Neutrophil (primary cell): ENCODE data around the gene MEGF11.

Experiments used
- H3K27ac ChIP-seq: fragments of 200-600 bp; sonication (generic); 2 replicates; pipeline ENCODE4 v1.5.1; 2016; ENCODE audit warnings: mild to moderate bottlenecking, moderate library complexity
- H3K27me3 ChIP-seq: fragments of 200-600 bp; sonication (generic); 2 replicates; pipeline ENCODE4 v1.6.0; 2016; ENCODE audit warnings: mild to moderate bottlenecking
- H3K36me3 ChIP-seq: fragments of 200-600 bp; sonication (generic); 2 replicates; pipeline ENCODE4 v1.5.1; 2017
- H3K4me1 ChIP-seq, 2 experiments: fragments of 200-600 bp in 1 of 2; sonication (generic) in 1 of 2; 1 replicate in 1 of 2; 2 replicates in 1 of 2; pipeline versions ENCODE4 v1.5.1 to v1.6.1; 2013 to 2016; ENCODE audit warnings: low read depth in 1 of 2, low read length in 1 of 2, mild to moderate bottlenecking in 1 of 2, moderate library complexity in 1 of 2; ENCODE audit not compliant: control insufficient read depth in 1 of 2, insufficient read depth in 1 of 2
- H3K4me3 ChIP-seq, 2 experiments: fragments of 200-600 bp in 1 of 2; sonication (generic) in 1 of 2; 1 replicate in 1 of 2; 2 replicates in 1 of 2; pipeline ENCODE4 v1.5.1; 2013 to 2016; ENCODE audit warnings: low read depth in 1 of 2, low read length in 1 of 2, mild to moderate bottlenecking in 1 of 2, moderate library complexity in 1 of 2
- H3K9me3 ChIP-seq: fragments of 200-600 bp; sonication (generic); 2 replicates; pipeline ENCODE4 v1.5.1; 2016
- TF ChIP-seq, protein P1 (sequence below): fragments of 200-600 bp; sonication (generic); IDR thresholded peaks from 2 replicates; pipeline ENCODE4 v1.5.1; 2016; ENCODE audit warnings: antibody characterized with exemption

The MEGF11 gene

DNA sequence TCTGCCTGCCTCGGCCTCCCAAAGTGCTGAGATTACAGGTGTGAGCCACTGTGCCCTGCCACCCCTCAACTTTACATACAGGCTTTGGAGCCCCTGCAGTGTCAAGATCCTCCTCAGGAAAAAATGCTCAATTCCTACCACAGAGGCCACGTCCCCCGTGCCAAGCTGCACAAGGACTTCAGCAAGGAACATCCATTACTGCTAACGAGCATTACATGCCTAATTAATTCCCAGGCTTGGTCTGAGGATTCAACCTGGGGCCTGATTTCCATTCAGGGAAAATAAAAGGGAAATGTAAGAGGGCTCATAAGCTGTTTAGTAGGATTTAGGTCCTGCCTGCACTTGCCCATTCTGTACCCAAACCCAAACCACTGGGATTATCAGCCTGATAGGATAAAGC is 222.9 kb downstream of the MEGF11 start:
- Histone ChIP-seq H3K36me3 (no peaks in the 10 kb centered on the region), H3K27me3 (peaks cover 43% of the 10 kb centered on the region), H3K9me3 (no peaks in the 10 kb centered on the region), H3K4me3 (no peak overlapping the region), H3K27ac (no peak overlapping the region), H3K4me1 (no peaks in the 10 kb centered on the region)
- TF ChIP-seq, protein P1, sequence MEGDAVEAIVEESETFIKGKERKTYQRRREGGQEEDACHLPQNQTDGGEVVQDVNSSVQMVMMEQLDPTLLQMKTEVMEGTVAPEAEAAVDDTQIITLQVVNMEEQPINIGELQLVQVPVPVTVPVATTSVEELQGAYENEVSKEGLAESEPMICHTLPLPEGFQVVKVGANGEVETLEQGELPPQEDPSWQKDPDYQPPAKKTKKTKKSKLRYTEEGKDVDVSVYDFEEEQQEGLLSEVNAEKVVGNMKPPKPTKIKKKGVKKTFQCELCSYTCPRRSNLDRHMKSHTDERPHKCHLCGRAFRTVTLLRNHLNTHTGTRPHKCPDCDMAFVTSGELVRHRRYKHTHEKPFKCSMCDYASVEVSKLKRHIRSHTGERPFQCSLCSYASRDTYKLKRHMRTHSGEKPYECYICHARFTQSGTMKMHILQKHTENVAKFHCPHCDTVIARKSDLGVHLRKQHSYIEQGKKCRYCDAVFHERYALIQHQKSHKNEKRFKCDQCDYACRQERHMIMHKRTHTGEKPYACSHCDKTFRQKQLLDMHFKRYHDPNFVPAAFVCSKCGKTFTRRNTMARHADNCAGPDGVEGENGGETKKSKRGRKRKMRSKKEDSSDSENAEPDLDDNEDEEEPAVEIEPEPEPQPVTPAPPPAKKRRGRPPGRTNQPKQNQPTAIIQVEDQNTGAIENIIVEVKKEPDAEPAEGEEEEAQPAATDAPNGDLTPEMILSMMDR: no peak

DNA sequence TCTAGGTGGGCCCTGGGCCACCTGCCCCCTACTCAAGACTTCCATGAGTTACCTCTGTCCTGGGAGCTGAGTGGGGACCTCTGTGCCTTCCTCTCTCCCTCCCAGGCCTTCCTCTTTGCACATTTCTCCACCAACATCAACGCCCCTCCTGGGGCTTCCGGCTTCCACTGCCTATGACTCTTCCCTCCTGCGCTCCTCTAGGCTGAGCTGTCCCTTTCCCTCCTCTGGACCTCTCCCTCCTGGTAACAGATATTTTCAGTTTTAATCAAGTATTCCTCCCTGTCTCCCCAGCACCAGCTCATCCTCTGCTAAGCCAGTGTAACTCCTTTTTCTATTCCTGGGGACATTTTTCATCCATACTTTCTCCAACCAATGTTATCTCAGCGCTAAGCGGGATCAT is 223.9 kb downstream of the MEGF11 start:
- no peaks in the 10 kb centered on the region for H3K36me3 ChIP-seq
- H3K9me3 ChIP-seq: no peaks in the 10 kb centered on the region
- no peak overlapping the region for H3K27ac ChIP-seq
- TF ChIP-seq, protein P1: no peak
- H3K4me3 ChIP-seq: no peak overlapping the region
- H3K4me1 ChIP-seq: no peaks in the 10 kb centered on the region
- H3K27me3 ChIP-seq: peaks cover 45% of the 10 kb centered on the region

DNA sequence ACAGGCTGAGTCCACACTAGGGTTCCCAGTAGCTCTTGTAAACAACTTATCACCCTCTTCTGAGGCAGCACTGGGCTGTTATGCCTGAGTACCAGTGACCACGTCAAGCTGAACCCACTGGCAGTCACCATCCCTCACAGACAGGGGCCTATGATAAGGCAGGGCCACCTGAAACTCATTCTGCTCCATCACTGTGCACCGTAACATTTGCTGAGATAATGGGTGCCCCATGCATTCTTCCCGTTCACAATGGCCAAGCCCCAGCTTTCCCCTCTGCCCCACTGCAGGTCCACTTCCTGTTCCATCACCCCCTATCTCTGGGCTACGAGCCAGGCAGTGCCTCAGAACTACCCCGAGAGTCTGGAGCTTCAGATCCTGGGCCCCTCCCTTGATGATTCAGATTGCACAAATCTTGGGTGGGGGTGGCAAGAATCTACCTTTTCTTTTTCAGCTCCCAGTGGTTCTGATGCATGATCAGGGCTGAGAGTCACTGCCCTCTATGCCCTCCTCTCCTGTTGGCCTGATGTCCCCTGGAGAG is 226.2 kb downstream of the MEGF11 start:
- H3K27ac ChIP-seq: no peak overlapping the region
- H3K4me1 ChIP-seq: no peaks in the 10 kb centered on the region
- no peaks in the 10 kb centered on the region for H3K9me3 ChIP-seq
- TF ChIP-seq, protein P1: no peak
- H3K27me3 ChIP-seq: peaks cover 62% of the 10 kb centered on the region
- H3K36me3 ChIP-seq: no peaks in the 10 kb centered on the region
- no peak overlapping the region for H3K4me3 ChIP-seq

DNA sequence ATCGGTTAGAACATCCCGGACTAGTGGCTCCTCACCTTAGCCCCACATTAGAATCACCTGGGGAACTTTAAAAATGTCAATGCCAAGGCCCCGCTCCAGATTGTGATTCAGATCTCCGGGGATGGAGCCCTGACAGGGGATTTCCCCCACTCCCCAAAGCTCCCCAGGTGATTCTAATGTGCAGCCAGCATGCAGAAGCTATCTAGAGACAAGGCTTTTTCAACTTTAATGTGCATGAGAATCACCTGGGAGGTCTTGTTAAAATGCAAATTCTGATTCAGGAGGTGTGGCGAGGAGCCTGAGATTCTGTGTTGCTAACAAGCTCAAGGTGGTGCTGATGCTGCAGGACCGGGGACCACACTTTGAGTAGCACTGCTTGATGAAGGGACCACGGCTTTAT is 227.6 kb downstream of the MEGF11 start:
- peaks cover 55% of the 10 kb centered on the region for H3K27me3 ChIP-seq
- TF ChIP-seq, protein P1: no peak
- no peaks in the 10 kb centered on the region for H3K9me3 ChIP-seq
- H3K36me3 ChIP-seq: no peaks in the 10 kb centered on the region
- no peak overlapping the region for H3K27ac ChIP-seq
- H3K4me1 ChIP-seq: no peaks in the 10 kb centered on the region
- H3K4me3 ChIP-seq: no peak overlapping the region

DNA sequence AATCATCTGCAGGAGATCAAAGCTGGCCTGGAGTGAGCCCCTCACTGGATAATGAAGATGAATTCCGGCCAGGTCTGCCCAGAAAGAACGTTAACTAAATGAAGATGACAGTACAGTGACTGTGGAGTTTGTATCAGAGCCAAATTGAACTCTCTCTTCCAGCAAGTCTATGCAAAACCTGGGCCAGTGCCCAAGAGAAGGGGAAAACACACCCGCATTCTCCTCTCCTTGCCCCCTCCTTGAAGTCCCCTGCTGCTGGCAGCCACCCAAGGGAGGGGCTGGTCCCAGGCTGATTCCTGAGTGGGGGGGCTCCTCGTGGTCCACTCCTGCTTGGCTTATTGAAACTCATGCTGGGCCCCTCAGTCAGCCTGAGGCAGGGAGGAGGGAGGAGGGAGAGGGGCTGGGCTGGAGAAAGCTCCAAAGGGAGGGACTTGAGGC is 228.5 kb downstream of the MEGF11 start:
- no peak overlapping the region for H3K27ac ChIP-seq
- no peaks in the 10 kb centered on the region for H3K9me3 ChIP-seq
- H3K4me3 ChIP-seq: no peak overlapping the region
- TF ChIP-seq, protein P1: no peak
- no peaks in the 10 kb centered on the region for H3K4me1 ChIP-seq
- H3K27me3 ChIP-seq: peaks cover 55% of the 10 kb centered on the region
- H3K36me3 ChIP-seq: no peaks in the 10 kb centered on the region

DNA sequence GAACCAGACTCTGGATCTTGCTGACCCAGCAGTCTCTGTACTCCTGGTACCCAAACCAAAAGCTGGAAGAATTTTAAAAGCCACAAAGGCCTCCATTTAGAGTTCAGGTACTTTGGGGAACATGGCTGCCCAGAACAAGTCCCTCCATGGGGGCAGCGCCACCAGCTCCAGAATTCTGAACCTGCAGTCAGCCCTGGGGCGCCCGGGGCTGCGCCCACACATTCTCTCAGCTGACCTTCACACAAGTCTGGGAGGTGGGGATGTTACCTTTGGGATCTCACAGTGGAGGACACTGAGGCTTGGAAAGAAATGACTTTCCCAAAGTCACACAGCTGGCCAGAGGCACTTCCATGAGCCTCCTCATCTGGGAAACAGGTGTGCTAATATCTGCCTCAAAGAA is 229.4 kb downstream of the MEGF11 start:
- H3K4me3 ChIP-seq: no peak overlapping the region
- no peaks in the 10 kb centered on the region for H3K9me3 ChIP-seq
- TF ChIP-seq, protein P1: no peak
- H3K27me3 ChIP-seq: peaks cover 58% of the 10 kb centered on the region
- no peaks in the 10 kb centered on the region for H3K4me1 ChIP-seq
- H3K36me3 ChIP-seq: no peaks in the 10 kb centered on the region
- H3K27ac ChIP-seq: no peak overlapping the region
